Renal cortical epithelial cell (primary cell): Measurements from ENCODE around the gene ITGB1BP1. TPM values are rescaled to one million over a fixed set of nuclear protein-coding genes. Genes with fewer than 3 reads are reported as not detected.

Source experiments
- DNase-seq: peaks from one replicate; pipeline ENCODE4 v3.0.0-alpha.2; 2011; ENCODE audit warnings: low read depth
- total RNA-seq: library from RNA; depleted of rRNA; stranded (reverse); fragments of >200 nt; gene quantifications from 2 replicates; pipeline ENCODE4 v1.2.3, GENCODE V29; 2014

Gene ITGB1BP1, protein sequence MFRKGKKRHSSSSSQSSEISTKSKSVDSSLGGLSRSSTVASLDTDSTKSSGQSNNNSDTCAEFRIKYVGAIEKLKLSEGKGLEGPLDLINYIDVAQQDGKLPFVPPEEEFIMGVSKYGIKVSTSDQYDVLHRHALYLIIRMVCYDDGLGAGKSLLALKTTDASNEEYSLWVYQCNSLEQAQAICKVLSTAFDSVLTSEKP
- 49.5 and 56.8 TPM in 2 replicates for total RNA-seq

- DNase-seq: peak; percentile 90
These were observed at the start of gene ITGB1BP1, which contains the start of gene CPSF3 for GRCh38 chr2:9423100-9423921. TSS of gene ITGB1BP1 (minus strand) at chr2:9423528. CDS start at chr2:9418697, 4,831 bp downstream. TSS of gene CPSF3 (plus strand) at chr2:9423654. CDS start at chr2:9423774, 120 bp downstream.

DNA sequence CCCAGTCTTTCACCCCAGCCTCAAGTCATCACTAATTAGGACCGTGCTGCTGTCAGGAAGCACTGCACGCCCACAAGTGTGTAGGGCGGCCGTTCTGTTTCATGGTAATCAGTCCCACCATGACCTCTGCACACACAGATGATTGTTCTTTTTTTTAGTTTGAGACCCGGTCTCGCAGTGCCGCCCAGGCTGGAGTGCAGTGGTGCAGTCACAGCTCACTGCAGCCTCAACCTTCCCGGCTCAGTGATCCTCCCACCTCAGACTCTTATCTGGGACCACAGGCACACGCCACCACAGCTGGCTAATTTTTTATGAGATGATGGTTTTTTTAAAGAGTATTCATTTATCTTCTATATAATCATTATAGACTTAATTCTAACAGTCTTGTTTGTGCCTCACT lies 49.2 kb upstream of the ITGB1BP1 start:
- no peak for DNase-seq

GRCh38 chr2:9471206-9471605 lies 47.9 kb upstream of the ITGB1BP1 start:
- DNase-seq: no peak

- DNase-seq: peak; percentile 68
These were observed 44.4 kb upstream of the ITGB1BP1 start for GRCh38 chr2:9467687-9468086.

GRCh38 chr2:9466147-9466683 lies 42.9 kb upstream of the ITGB1BP1 start:
- no peak for DNase-seq

- DNase-seq: no peak
These were observed 41.8 kb upstream of the ITGB1BP1 start for GRCh38 chr2:9465170-9465569.

GRCh38 chr2:9463698-9464034 lies 40.3 kb upstream of the ITGB1BP1 start:
- DNase-seq: peak; percentile 14

DNA sequence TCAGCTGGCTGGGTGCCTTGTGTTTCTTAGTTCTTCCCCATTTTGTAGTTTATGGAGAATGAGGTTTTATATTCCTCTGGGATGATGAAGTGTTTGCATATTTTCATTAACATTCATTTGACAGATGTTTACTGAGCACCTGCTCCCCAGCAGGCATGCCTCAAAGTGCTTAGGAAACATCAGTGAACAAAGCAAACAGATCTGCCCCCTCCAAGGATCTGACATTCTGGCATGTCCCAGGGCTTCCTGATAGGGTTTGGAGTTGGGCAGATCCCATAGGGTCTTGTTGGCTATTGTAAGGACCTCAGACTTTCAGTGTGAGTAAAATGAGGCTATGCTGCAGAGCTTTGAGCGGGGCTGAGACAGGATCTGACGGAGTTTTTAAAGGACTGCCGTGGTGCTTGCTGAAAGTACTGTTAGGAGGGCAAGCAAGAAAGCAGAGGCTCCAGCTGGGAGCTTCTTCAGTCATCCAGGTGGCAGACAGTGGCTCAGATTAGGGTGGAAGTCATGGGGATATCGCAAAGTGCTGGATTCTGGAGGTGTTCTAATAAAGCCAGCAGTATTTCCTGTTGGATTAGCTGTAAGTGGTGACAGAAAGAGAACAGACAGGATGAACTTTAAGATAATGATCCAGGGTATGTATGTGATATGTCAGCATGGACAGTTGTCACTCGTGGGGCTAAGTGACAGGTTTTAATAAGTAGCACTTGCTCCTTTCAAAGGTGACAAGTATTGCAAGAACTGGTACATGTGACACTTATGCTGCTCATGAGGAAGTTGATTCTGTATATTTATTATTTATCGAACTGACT lies 39.8 kb upstream of the ITGB1BP1 start:
- no peak for DNase-seq

DNA sequence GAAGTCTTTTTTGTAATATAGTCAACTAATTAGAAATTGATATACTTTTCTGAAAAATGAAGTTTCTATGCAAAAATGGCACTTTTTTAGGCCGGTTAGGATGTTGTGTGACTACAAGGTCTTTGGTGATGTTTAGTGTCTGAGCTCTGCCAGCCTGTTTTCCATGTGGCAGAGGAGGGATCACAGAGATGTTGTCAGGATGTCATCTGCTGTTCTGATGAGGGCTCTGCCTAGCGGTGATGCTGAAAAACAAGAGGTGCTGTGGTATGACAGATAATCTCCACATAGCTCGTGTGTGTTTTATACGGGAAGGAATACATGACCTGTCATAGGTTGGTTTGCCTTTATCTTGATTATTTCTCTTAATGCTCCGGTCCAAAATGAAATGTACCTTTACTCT lies 39.0 kb upstream of the ITGB1BP1 start:
- no peak for DNase-seq

GRCh38 chr2:9461079-9461478 lies 37.8 kb upstream of the ITGB1BP1 start:
- DNase-seq: no peak

DNA sequence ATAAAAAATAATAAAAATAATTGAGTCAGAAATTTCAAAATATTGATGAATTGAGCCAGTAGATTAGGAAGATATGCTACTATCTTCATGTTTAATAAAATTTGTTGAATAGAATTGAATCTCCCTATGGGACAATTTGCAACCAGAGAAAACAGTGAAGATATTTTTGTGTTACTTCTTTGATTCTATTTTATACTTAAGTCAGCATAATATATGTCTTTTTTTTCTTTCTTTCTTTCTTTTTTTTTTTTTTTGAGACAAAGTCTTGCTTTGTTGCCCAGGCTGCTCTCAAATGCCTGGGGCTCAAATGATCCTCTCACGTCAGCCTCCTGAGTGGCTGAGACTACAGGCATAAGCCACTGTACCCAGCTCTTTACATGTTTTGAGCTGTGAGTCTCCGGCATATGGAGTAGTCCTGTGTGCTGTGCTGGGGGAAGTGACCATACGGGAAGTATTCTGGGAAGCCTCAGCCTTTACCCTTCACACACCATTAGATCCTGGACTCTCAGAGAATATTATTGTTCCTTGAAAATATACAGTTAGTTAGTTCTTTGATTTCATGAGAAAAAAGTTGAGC lies 37.2 kb upstream of the ITGB1BP1 start:
- no peak for DNase-seq

DNA sequence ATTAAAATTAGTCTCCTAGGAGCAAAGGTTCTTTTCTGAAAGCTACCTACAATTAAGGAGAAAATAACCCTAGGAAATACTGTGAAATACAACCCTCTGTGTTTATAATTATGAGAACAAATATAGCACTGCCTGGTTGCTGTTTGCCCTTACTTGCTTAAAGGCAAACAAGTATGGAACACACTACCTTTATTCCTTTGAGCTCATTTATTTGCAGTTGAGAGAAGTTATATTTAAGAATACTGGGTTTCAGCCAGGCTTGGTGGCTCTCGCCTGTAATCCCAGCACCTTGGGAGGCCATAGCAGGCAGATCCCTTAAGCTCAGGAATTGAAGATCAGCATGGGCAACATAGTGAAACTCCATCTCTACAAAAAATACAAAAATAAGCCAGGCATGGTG lies 27.9 kb upstream of the ITGB1BP1 start:
- no peak for DNase-seq

DNA sequence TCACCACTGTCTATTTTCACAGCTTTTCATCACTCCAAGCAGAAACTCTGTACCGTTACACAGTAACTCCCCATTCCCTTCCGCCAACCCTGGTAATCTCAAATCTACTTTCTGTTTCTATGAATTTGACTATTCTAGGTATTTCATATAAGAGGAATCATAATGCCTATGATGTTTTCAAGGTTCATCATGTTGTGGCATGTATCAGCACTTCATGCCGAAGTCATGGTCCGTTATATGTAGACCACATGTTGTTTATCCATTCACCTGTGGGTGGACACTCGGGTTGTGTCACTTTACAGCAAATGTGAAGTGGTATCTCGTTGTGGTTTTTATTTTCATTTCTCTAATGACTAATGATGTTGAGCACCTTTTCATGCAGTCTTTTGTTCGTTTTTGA lies 21.8 kb upstream of the ITGB1BP1 start:
- DNase-seq: no peak

DNA sequence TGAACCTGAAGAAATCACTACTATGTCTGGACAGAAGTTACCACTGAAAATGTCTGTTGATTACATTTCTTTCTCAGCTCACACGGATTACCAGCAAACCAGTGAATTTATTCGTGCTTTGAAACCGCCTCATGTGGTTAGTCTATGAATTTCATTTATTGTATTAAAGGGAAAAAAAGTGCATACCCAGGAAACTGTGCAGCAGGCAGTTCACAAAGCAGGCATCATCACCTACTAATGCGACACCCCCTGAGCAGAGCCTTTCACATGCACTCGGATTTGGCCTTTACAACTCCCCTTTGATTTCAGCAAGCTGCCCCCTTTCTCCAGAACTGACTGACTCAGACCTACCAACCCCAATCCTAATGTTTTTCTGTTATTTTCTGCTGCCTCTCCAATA lies 20.2 kb upstream of the ITGB1BP1 start:
- DNase-seq: no peak

DNA sequence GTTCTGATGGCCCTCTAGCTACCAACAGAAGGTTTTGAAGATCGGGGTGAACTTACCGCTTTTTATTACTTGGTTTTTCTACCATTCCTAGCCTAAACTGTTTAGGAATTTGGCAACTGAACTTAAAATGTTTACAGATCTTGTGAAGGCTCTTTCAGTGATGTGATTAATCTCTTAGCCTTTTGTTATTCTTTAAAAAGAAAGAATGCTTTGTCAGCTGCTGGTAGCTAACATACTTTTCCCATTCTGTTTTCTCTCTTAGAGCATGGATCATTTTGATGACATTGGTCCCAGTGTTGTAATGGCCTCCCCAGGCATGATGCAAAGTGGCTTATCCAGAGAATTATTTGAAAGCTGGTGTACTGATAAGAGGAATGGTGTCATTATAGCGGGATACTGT lies 18.2 kb upstream of the ITGB1BP1 start:
- DNase-seq: no peak

GRCh38 chr2:9440058-9440727 lies 16.9 kb upstream of the ITGB1BP1 start:
- no peak for DNase-seq

DNA sequence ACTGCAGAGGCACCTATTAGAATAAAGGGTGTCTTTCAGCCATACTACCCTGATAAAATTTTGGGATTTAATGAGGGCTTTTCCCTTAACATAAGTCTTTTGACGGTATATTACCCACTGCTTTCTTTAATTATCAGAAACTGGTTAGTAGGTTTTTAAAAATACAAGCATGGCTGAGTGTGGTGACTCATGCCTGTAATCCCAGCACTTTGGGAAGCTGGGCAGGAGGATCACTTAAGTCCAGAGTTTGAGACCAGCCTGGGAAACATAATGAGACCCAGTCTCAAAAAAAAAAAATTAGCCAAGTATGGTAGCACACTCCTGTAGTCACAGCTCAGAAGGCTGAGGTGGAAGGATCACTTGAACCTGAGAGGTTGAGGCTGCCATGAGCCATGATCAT lies 16.2 kb upstream of the ITGB1BP1 start:
- no peak for DNase-seq

GRCh38 chr2:9434489-9434888 lies 11.2 kb upstream of the ITGB1BP1 start:
- no peak for DNase-seq

GRCh38 chr2:9430316-9431293 lies 7.3 kb upstream of the ITGB1BP1 start:
- peak; percentile 47 for DNase-seq

DNA sequence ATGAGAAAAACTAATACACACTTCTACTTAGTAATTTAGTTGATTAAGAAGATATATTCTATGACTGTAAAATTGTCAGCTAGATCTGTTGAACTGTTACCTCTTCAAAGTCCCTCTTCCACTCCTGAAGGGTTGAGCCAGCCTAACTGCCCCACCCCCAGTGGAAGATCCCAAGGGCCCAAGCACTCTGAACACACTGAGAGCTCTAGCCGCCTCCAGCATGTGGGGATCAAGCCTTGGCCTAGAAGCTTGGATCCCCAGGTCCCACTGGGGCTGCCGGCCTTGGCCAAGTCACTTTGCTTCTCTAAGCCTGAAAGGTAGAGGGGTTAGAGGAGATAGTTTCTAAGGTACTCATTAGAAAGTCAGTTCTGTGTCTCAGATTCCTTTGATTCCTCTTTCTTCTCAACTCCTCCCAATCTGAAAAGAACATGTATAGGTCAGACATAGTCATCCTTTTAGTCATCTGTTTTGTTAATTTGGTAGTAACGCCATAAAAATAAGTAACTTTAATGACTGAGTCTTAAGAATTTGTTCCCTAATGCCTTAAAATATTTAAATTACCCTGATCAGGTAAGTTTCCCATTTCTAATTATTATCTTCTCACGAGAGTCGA lies 5.7 kb upstream of the ITGB1BP1 start:
- DNase-seq: no peak
